HL-60 (cell line): ENCODE results near the gene PHLPP1.

Source experiments
- CTCF ChIP-seq: IDR thresholded peaks from one replicate; pipeline ENCODE4 v1.5.1; 2011; ENCODE audit warnings: low read length, control low read depth, inconsistent platforms; ENCODE audit not compliant: insufficient read depth
- GABPA ChIP-seq: IDR thresholded peaks from 2 replicates; pipeline ENCODE4 v1.6.1; 2012; ENCODE audit warnings: low read depth
- POLR2AphosphoS5 ChIP-seq: IDR thresholded peaks from 2 replicates; pipeline ENCODE4 v1.6.1; 2012; ENCODE audit warnings: low read depth
- REST ChIP-seq: IDR thresholded peaks from 2 replicates; pipeline ENCODE4 v1.6.1; 2012; ENCODE audit warnings: low read depth; ENCODE audit not compliant: insufficient replicate concordance
- SPI1 ChIP-seq: IDR thresholded peaks from 2 replicates; pipeline ENCODE4 v1.6.1; 2012; ENCODE audit warnings: low read depth, mild to moderate bottlenecking, borderline replicate concordance

GRCh38 chr18:62952807-62953206 lies 237.5 kb downstream of the PHLPP1 start:
- TF ChIP-seq POLR2AphosphoS5 (no peak), CTCF (no peak), REST (no peak), SPI1 (no peak), GABPA (no peak)
